HPDE6-E6E7 (cell line): ENCODE results near the gene AGTPBP1.

ENCODE experiments used
- DNase-seq: peaks from one replicate; pipeline ENCODE4 v3.0.0; 2011; ENCODE audit warnings: missing footprints; ENCODE audit errors: extremely low spot score

The AGTPBP1 gene

GRCh38 chr9:85717220-85717619, 24.5 kb downstream of the AGTPBP1 start:
- no peak for DNase-seq

GRCh38 chr9:85716031-85716877, 25.5 kb downstream of the AGTPBP1 start:
- no peak for DNase-seq

DNA sequence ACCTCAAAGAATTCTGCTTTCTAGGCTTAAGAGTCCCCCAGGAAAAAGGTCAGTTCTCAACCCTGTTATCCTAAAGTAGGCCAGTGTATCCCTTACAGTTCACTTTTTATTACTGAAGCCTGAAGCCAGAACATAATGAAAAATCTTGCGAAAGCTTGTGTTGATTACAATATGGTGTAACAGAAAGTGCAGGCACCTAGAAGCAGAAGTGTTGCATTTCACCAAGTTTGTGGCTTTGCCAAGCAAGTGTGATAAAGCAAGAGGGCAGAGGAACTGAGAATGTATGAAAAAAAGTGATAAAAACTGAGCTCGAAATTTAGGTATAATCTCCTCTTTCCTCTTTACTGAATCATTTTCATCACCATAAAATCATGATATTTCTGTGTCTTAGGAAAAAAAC, 26.2 kb downstream of the AGTPBP1 start:
- no peak for DNase-seq

- no peak for DNase-seq
Observed at GRCh38 chr9:85713897-85714296, 27.9 kb downstream of the AGTPBP1 start.

DNA sequence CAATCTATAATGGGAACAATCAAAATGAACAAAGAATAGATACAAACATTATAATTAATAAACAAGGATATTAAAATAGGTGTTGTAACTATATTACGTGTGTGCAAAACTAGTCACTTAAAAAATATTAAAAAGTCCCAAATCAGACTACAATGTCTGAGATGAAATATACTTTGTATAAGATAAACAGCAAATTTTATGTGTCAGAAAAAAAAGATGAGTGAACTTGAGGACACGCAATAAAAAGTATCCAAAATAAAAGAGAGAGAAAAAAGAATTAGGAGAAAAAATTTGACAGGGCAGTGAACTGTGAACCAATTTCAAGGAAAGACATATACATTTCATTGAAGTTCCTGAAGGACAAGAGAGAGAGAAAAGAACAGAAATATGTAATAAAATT, 37.0 kb downstream of the AGTPBP1 start:
- no peak for DNase-seq

DNA sequence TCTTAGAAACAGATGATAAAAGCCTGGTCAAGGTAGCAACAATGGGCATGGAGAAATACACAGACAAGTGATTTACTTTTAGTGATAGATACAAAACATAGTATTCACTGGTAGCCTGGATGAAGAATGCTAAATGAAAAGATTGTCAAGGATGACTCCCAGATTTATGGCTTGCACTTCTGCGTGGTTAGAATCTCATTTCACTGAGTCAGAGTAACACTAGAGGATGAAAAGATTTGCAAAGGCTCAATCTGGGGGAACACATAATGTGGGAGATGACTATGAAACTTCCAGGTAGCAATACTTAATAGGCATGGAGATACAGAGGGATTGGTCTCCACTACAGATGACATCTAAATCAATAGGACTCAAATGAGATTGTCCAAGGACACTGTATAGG, 38.4 kb downstream of the AGTPBP1 start:
- no peak for DNase-seq

GRCh38 chr9:85702726-85703289, 38.9 kb downstream of the AGTPBP1 start:
- DNase-seq: no peak

GRCh38 chr9:85702191-85702590, 39.6 kb downstream of the AGTPBP1 start:
- no peak for DNase-seq

- no peak for DNase-seq
Observed at GRCh38 chr9:85700330-85700729, 41.4 kb downstream of the AGTPBP1 start.

GRCh38 chr9:85688361-85688760, 53.4 kb downstream of the AGTPBP1 start:
- no peak for DNase-seq

- no peak for DNase-seq
Observed at GRCh38 chr9:85685081-85685480, 56.7 kb downstream of the AGTPBP1 start.

GRCh38 chr9:85676790-85677189, 65.0 kb downstream of the AGTPBP1 start:
- DNase-seq: no peak

DNA sequence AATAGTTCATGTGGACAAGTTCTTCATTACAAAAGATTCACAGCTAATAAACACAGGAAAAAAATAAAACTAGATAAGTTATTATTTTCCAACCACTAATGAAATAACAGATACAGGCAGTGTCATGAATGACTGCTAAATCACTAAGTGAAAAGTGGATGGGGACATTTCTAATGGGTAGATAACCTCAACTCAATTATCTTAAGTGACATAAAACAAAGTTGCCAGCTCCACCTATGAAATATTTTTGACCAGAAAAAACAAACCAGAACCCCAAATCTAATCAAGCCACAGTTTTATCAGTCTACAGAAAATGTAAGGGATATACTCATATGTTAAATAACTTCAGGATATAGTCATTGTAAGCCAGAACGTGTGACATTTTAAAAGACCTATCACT, 74.4 kb downstream of the AGTPBP1 start:
- DNase-seq: no peak

- DNase-seq: no peak
Observed at GRCh38 chr9:85666086-85666485, 75.7 kb downstream of the AGTPBP1 start.

GRCh38 chr9:85662573-85662972, 79.2 kb downstream of the AGTPBP1 start:
- DNase-seq: no peak

- DNase-seq: no peak
Observed at GRCh38 chr9:85658716-85659115, 83.0 kb downstream of the AGTPBP1 start.

DNA sequence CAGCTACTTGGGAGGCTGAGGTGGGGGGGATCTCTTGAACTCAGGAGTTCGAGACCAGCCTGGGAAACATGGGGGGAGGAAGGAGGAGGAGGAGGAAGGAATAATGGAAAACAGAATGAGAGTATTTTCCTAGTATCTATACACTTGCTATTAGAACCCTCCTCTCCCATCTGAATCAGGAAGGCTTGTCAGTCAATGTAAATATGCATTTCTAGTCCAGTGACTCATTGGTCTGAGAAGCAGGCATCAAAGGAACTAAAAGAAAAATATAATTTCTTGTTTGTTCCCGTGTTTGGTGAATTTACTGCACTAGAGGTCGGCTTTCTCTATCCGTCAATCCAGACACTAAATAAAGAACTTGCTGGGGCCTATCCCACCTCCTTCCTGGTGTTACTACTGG, 88.6 kb downstream of the AGTPBP1 start:
- no peak for DNase-seq

- DNase-seq: no peak
Observed at GRCh38 chr9:85647571-85647970, 94.2 kb downstream of the AGTPBP1 start.

DNA sequence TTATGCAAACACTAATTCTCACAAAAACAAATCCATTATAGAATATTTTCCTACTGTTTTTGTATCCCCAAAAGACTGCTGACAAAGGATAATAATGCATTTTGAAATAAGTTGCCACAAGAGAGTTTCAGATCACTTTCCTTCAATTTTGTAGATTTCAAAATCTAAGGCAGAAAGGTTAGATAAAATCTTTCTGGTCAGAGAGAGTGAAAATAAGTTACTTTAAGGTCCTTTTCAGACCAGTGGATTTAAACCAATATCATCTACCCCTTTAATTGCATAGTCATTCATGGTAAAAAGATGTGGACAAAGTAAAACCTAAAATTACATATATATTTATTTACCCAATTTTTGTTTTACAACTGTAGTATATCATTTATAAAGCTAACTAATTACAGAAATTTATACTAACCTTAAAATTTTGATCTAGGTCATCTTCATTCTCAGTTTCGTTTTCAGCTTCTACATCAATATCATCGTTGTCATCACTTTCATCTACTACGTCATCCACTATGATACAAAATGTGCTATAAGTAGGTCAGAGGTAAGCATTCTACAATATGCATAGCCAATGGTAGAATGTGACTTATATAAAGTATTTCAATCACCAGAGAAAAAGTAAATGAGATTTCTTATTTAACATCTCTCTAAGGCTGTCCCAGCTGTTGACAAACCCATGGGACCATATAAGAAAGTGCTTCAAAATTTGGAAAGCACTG, 95.7 kb downstream of the AGTPBP1 start:
- no peak for DNase-seq

DNA sequence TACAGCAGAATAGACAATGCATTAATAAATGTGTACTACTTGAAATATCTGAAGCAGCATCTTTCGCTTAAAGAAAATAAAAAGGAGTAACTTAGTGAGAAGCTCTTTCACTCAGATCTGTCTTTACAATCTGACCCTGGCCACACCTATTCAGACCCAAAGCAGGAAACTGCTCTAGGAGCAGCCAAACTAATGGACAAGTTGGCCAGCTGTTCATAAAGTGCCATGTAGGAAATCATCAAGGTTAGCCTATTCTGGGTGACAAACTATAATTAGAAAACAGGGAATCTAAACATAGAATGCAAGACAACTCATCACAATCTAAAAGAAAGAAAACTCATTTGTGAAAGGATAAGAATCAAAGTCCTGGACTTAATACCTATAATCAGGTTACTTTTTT, 101.3 kb downstream of the AGTPBP1 start:
- DNase-seq: no peak

DNA sequence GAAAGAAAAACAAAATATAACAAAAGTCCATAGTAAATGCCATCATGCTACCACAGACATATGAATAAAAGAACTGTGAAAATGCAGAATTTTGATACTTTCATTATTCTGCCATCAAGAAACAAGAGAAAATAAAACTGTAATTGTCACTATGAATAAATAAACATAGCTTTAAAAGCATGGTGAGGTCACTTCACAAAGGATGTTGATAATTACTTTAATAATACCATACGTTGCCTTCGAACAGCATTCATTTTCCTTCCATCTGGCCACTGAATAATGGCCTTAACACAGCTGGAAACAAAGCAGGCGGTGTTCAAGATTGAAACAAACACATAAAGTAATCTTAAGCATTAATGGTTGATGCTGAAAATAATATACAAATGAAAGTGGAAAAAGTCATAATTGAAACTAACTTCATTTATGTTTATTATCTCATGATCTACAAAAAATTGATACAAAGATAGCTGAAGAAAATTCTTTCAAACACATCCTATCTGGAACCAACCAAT, 102.0 kb downstream of the AGTPBP1 start:
- DNase-seq: no peak

- DNase-seq: no peak
Observed at GRCh38 chr9:85631809-85632208, 109.9 kb downstream of the AGTPBP1 start.

GRCh38 chr9:85630676-85631075, 111.1 kb downstream of the AGTPBP1 start:
- DNase-seq: no peak
